ENCODE results near the gene HEATR5A. TPM values are rescaled to one million over a fixed set of nuclear protein-coding genes. Genes with fewer than 3 reads are reported as not detected.
"Not testable (repeated sequence)": the region's sequence is repeated elsewhere in the genome, so short reads cannot be mapped to it uniquely, and the experiment has no call there.

HEATR5A gene
- total RNA-seq, 2 experiments from 2014 or later, result 12.8 to 13.0 TPM

DNA sequence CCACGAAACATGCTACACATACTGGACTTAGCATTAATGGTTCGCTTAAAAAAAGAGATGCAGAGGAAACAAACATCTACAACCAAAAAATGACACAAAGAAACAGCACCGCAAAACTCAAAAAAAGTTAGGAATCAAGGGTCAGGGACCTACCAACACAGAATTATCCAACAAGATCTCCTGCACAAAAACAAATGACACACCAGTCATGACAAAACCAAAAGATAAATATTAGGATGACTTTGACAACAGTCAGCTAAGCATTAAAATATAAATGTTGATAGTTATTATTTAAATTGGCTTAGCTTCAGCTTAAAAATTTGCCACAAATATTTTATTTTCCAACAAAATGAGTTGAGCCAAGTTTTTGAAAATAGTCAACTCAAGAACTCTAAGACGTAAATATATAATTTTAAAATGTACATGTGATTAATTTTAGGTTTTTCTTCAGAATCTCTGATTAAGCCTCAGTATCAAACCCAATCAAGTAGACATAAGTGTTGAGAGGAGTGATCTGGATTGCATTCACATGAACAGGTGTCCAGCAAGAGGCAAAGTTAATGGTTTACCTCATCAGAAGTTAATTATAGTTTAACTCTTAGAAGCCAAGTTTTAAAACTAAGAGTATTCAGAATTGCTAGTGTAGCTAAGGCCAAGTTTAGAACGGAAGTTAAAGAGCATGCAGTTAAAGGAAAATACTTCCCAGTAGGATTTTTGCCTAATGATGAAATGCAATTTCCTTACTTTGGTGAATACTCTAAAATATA is 79.9 kb downstream of the HEATR5A start:
- no peaks in the 10 kb centered on the region for H3K9me3 Mint-ChIP-seq
- H3K36me3 Mint-ChIP-seq, result peaks cover 18% of the 10 kb centered on the region
- H3K4me1 Mint-ChIP-seq (ENCODE audit: low read depth), result no peaks in the 10 kb centered on the region
- POLR2A ChIA-PET, result no interaction called here
- DNase-seq, result no peak
- H3K4me3 Mint-ChIP-seq, result no peak overlapping the region
- no peaks in the 10 kb centered on the region for H3K27me3 Mint-ChIP-seq
- CTCF ChIA-PET, result no interaction called here
- intact Hi-C loops (cut with micrococcal nuclease), result no loop called here
- H3K27ac Mint-ChIP-seq, result no peak overlapping the region

- ChIA-PET POLR2A (no interaction called here), CTCF (no interaction called here)
- Mint-ChIP-seq H3K4me3 (no peak overlapping the region), H3K36me3 (peaks cover 14% of the 10 kb centered on the region), H3K27ac (no peak overlapping the region), H3K9me3 (no peaks in the 10 kb centered on the region), H3K27me3 (no peaks in the 10 kb centered on the region), H3K4me1 (ENCODE audit: low read depth) (no peaks in the 10 kb centered on the region)
- no peak for DNase-seq
- intact Hi-C loops (cut with micrococcal nuclease), result no loop called here
Observed at GRCh38 chr14:31339743-31340142, 80.6 kb downstream of the HEATR5A start.

GRCh38 chr14:31337331-31337730 is 83.0 kb downstream of the HEATR5A start:
- intact Hi-C loops (cut with micrococcal nuclease), result no loop called here
- ChIA-PET POLR2A (no interaction called here), CTCF (no interaction called here)
- no peak for DNase-seq
- no peak overlapping the region for H3K4me3 Mint-ChIP-seq
- H3K36me3 Mint-ChIP-seq, result peaks cover 15% of the 10 kb centered on the region
- H3K9me3 Mint-ChIP-seq, result peaks cover 1% of the 10 kb centered on the region
- H3K4me1 Mint-ChIP-seq (ENCODE audit: low read depth), result no peaks in the 10 kb centered on the region
- no peaks in the 10 kb centered on the region for H3K27me3 Mint-ChIP-seq
- H3K27ac Mint-ChIP-seq, result no peak overlapping the region

GRCh38 chr14:31336646-31337045 is 83.7 kb downstream of the HEATR5A start:
- intact Hi-C loops (cut with micrococcal nuclease), result no loop called here
- ChIA-PET POLR2A (no interaction called here), CTCF (no interaction called here)

DNA sequence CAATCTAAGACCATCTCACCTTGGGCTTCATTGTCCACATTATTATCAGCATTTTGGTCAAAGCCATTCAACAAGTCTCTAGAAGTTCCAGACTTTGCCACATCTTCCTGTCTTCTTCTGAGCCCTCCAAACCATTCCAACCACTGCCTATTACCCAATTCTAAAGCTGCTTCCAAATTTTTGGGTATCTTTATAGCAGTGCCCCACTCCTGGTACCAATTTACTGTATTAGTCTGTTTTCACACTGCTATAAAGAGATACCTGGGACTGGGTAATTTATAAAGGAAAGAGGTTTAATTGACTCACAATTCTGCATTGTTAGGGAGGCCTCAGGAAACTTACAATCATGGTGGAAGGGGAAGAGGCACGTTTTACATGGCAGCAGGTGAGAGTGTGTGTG is 89.0 kb downstream of the HEATR5A start:
- H3K27ac Mint-ChIP-seq; CTCF ChIA-PET; DNase-seq; H3K4me1 Mint-ChIP-seq (ENCODE audit: low read depth); H3K27me3 Mint-ChIP-seq; intact Hi-C loops (cut with micrococcal nuclease); POLR2A ChIA-PET; H3K4me3 Mint-ChIP-seq: not testable (repeated sequence)
- peaks cover 17% of the 10 kb centered on the region for H3K9me3 Mint-ChIP-seq
- H3K36me3 Mint-ChIP-seq, result peaks cover 39% of the 10 kb centered on the region

More at GRCh38 chr14:31336646-31337045, 83.7 kb downstream of the HEATR5A start:
- Mint-ChIP-seq H3K36me3 (peaks cover 22% of the 10 kb centered on the region), H3K27ac (no peak overlapping the region), H3K27me3 (no peaks in the 10 kb centered on the region), H3K4me3 (no peak overlapping the region), H3K4me1 (ENCODE audit: low read depth) (no peaks in the 10 kb centered on the region), H3K9me3 (peaks cover 8% of the 10 kb centered on the region)
- DNase-seq, result no peak

GRCh38 chr14:31329876-31330521 is 90.4 kb downstream of the HEATR5A start:
- Mint-ChIP-seq H3K9me3 (peaks cover 17% of the 10 kb centered on the region), H3K36me3 (peaks cover 38% of the 10 kb centered on the region)
- CTCF ChIA-PET; H3K4me1 Mint-ChIP-seq (ENCODE audit: low read depth); POLR2A ChIA-PET; H3K4me3 Mint-ChIP-seq; intact Hi-C loops (cut with micrococcal nuclease); H3K27ac Mint-ChIP-seq; H3K27me3 Mint-ChIP-seq; DNase-seq: not testable (repeated sequence)

GRCh38 chr14:31326111-31326510 is 94.2 kb downstream of the HEATR5A start:
- no peak for DNase-seq
- POLR2A ChIA-PET, result no interaction called here
- intact Hi-C loops (cut with micrococcal nuclease), result no loop called here

GRCh38 chr14:31323419-31323818 is 96.9 kb downstream of the HEATR5A start:
- intact Hi-C loops (cut with micrococcal nuclease), result no loop called here
- Mint-ChIP-seq H3K36me3 (peaks cover 2% of the 10 kb centered on the region), H3K9me3 (no peaks in the 10 kb centered on the region), H3K27me3 (no peaks in the 10 kb centered on the region), H3K4me1 (ENCODE audit: low read depth) (no peaks in the 10 kb centered on the region), H3K4me3 (no peak overlapping the region), H3K27ac (no peak overlapping the region)
- ChIA-PET CTCF (no interaction called here), POLR2A (no interaction called here)
- DNase-seq, result no peak

More at GRCh38 chr14:31326111-31326510, 94.2 kb downstream of the HEATR5A start:
- Mint-ChIP-seq H3K27me3 (no peaks in the 10 kb centered on the region), H3K27ac (no peak overlapping the region), H3K4me3 (no peak overlapping the region), H3K36me3 (peaks cover 19% of the 10 kb centered on the region), H3K9me3 (peaks cover 3% of the 10 kb centered on the region), H3K4me1 (ENCODE audit: low read depth) (no peaks in the 10 kb centered on the region)
- CTCF ChIA-PET, result interaction anchor here (0.5 to 0.9 kb wide), 2 partner anchors 180 to 209 kb away, joined by 3 read pairs; no protein-coding TSS in a partner anchor

DNA sequence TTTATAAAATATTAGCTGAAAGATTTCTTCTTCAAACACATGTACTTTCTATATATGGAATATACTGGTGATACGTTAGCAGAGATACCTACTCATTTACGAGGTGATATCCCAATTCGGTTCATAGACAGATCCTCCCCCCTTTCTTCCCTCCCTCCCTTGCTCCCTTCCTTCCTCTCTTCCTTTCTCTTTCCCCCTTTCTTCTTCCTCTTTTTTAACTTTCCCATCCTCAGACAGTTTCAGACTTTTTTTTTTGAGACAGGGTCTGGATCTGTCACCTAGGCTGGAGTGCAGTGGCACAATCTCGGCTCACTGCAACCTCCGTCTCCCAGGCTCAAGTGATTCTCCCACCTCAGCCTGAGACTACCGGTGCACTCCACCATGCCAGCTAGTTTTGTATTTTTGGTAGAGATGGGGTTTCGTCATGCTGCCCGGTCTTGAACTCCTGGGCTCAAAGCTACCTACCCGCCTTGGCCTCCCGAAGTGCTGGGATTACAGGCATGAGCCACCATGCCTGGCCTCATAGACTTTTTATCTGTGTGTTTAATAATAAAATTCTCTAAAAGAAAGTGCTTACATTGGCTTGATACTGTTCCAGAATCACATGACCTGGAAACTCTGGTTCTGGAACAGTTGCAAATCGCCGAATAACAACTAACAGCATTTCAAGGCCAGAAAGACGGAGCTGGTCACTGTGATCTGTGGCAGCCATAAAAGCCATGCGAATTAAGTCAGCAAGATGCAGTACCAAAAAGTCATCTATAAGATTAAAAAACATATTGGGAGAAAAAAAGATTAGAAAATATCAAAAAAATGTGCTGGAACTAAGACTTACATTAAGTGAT is 99.2 kb downstream of the HEATR5A start:
- Mint-ChIP-seq H3K4me1 (ENCODE audit: low read depth) (no peaks in the 10 kb centered on the region), H3K9me3 (no peaks in the 10 kb centered on the region), H3K27me3 (no peaks in the 10 kb centered on the region), H3K4me3 (no peak overlapping the region), H3K27ac (no peak overlapping the region), H3K36me3 (peaks cover 1% of the 10 kb centered on the region)
- POLR2A ChIA-PET, result no interaction called here
- intact Hi-C loops (cut with micrococcal nuclease), result no loop called here
- DNase-seq, result no peak
- CTCF ChIA-PET, result no interaction called here

- no peak for DNase-seq
- Mint-ChIP-seq H3K36me3 (peaks cover 1% of the 10 kb centered on the region), H3K9me3 (no peaks in the 10 kb centered on the region), H3K27me3 (no peaks in the 10 kb centered on the region), H3K4me1 (ENCODE audit: low read depth) (no peaks in the 10 kb centered on the region), H3K4me3 (no peak overlapping the region), H3K27ac (no peak overlapping the region)
- intact Hi-C loops (cut with micrococcal nuclease), result no loop called here
- POLR2A ChIA-PET, result no interaction called here
- CTCF ChIA-PET, result no interaction called here
Observed at GRCh38 chr14:31320216-31320615, 100.1 kb downstream of the HEATR5A start.

GRCh38 chr14:31319701-31320100 is 100.6 kb downstream of the HEATR5A start:
- DNase-seq, result no peak
- Mint-ChIP-seq H3K27ac (no peak overlapping the region), H3K4me3 (no peak overlapping the region), H3K36me3 (peaks cover 1% of the 10 kb centered on the region), H3K27me3 (no peaks in the 10 kb centered on the region), H3K9me3 (no peaks in the 10 kb centered on the region), H3K4me1 (ENCODE audit: low read depth) (no peaks in the 10 kb centered on the region)
- intact Hi-C loops (cut with micrococcal nuclease), result no loop called here
- POLR2A ChIA-PET, result no interaction called here
- CTCF ChIA-PET, result no interaction called here

GRCh38 chr14:31312934-31313333 is 107.4 kb downstream of the HEATR5A start:
- Mint-ChIP-seq H3K27me3 (no peaks in the 10 kb centered on the region), H3K4me3 (no peak overlapping the region), H3K9me3 (no peaks in the 10 kb centered on the region), H3K4me1 (ENCODE audit: low read depth) (no peaks in the 10 kb centered on the region), H3K27ac (no peak overlapping the region), H3K36me3 (peaks cover 13% of the 10 kb centered on the region)
- ChIA-PET POLR2A (no interaction called here), CTCF (no interaction called here)
- intact Hi-C loops (cut with micrococcal nuclease), result no loop called here
- no peak for DNase-seq
